Renal cortical epithelial cell (primary cell): ENCODE results near the gene PDSS1. TPM values are rescaled to one million over a fixed set of nuclear protein-coding genes. Genes with fewer than 3 reads are reported as not detected.
A peak's percentile ranks its signal among the peaks of the same experiment; 100 is the strongest.

Experiments
- DNase-seq: peaks from one replicate; pipeline ENCODE4 v3.0.0-alpha.2; 2011; ENCODE audit warnings: low read depth
- total RNA-seq: library from RNA; depleted of rRNA; stranded (reverse); fragments of >200 nt; gene quantifications from 2 replicates; pipeline ENCODE4 v1.2.3, GENCODE V29; 2014

PDSS1 gene
- total RNA-seq, 1 donor from 2014 or later = 6.9 TPM

GRCh38 chr10:26699631-26700030, 2.1 kb downstream of the PDSS1 start:
- no peak for DNase-seq

GRCh38 chr10:26700884-26701630, 3.6 kb downstream of the PDSS1 start:
- no peak for DNase-seq

- DNase-seq = peak; percentile 77
These were observed 5.6 kb downstream of the PDSS1 start for GRCh38 chr10:26703096-26703495.

- no peak for DNase-seq
These were observed 6.5 kb downstream of the PDSS1 start for GRCh38 chr10:26703974-26704373.

- no peak for DNase-seq
These were observed 8.7 kb downstream of the PDSS1 start for GRCh38 chr10:26706206-26706605.

GRCh38 chr10:26706936-26707335, 9.4 kb downstream of the PDSS1 start:
- DNase-seq = no peak

- no peak for DNase-seq
These were observed 13.8 kb downstream of the PDSS1 start for GRCh38 chr10:26711324-26711723.

- peak; percentile 49 for DNase-seq
These were observed 17.1 kb downstream of the PDSS1 start for GRCh38 chr10:26714415-26715136.

GRCh38 chr10:26715137-26715487, 17.6 kb downstream of the PDSS1 start:
- no peak for DNase-seq

GRCh38 chr10:26717476-26717875, 20.0 kb downstream of the PDSS1 start:
- DNase-seq = no peak

GRCh38 chr10:26721561-26721960, 24.1 kb downstream of the PDSS1 start:
- DNase-seq = no peak

- DNase-seq = no peak
These were observed 25.5 kb downstream of the PDSS1 start for GRCh38 chr10:26723016-26723415.

GRCh38 chr10:26725837-26726727, 28.6 kb downstream of the PDSS1 start:
- DNase-seq = peak; percentile 41

- DNase-seq = no peak
These were observed 29.5 kb downstream of the PDSS1 start for GRCh38 chr10:26727005-26727404.

GRCh38 chr10:26728957-26729356, 31.5 kb downstream of the PDSS1 start:
- DNase-seq = no peak

GRCh38 chr10:26729395-26729794, 31.9 kb downstream of the PDSS1 start:
- DNase-seq = no peak

GRCh38 chr10:26730552-26730951, 33.1 kb downstream of the PDSS1 start:
- DNase-seq = no peak

GRCh38 chr10:26733750-26734568, 36.5 kb downstream of the PDSS1 start:
- DNase-seq = no peak

- no peak for DNase-seq
These were observed 37.9 kb downstream of the PDSS1 start for GRCh38 chr10:26735435-26735834.

GRCh38 chr10:26737730-26738129, 40.2 kb downstream of the PDSS1 start:
- peak; percentile 47 for DNase-seq

GRCh38 chr10:26738301-26738911, 40.9 kb downstream of the PDSS1 start:
- no peak for DNase-seq
